HG03571 (cell line): ENCODE data around the gene BABAM1.

ENCODE experiments used
- ATAC-seq: cut with Tn5 transposase; IDR thresholded peaks from one replicate; pipeline ENCODE4 v1.9.1; 2021; ENCODE audit not compliant: unreplicated experiment

Gene BABAM1

DNA sequence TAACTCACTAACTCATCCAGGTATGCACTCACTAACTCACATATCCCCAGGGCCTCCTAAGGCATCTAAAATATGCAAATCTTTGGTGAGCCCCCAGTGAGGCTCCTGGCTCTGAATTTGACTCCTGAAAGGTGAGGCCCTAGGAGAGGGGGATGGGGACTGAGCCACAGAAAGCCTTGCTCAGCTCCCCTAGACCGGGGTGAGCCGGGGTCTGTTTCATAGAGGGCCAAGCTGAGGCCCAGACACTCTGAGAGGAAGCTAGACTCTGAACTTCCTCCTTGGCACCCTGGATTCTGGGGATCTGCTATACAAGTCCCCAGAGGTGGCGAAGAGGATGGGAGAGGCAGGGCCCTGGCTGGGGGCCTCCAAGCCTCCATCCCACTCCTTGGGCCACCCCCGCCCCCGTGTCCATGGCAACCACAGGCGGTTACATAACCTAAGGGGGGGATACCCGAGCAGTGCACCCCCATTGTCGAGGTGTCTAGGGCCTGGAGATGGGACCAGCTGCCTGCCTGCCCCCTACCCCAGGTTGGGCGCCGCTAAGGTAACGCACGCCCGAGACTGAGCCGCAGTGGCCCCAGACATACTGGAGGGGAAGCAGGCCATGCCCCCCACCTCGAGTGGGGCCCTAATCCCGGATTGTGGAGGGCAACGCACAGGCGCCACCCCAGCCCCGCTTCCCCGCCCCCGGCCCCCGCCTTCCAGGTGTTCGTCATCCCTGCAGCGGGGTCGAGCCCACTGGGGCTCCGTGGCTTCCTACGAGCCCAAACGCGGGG lies 35.3 kb downstream of the BABAM1 start:
- ATAC-seq: no peak

DNA sequence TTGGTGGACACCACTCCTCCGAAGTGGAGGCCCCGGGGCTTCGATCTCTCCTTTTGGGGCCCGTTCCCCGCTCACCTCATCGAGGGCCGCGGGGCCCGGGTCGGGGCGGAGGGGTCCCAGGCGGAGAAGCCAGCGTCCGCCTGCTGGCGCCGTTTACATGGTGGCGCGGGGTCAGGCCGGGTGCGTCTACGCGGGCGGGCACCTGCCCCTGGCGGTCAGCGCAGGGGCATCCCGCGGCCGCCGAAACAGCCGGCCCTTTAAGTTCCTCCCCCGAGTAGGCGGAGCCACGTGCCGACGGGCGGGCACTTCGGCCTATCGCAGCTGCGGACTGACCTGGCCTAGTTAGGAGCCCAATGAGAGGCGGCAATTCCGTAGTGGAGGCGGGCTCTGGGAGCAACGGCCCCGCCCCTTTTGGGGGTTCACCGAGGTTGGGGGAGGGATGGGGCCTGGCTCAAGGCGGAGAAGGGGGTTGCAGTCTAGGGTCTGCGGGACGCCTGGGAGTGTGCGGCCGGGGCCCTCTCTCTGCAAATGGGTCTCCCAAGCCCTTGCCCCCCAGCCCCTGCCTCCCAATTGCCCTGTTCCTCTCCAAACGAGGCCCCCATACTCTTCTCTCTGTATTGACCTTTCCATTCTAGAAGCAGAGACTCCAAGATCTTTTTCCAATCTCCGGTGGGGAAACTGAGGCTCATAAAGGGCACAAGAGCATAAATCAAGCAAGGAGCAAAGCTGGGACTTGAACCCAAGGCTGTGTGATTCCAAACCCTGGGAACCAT lies 36.1 kb downstream of the BABAM1 start, which contains the start of gene ABHD8:
TSS of gene ABHD8 (minus strand) at position 259 of the 773 bp plus-strand sequence. CDS start 1,809 bp downstream, outside the sequence.
- peak; percentile 36 for ATAC-seq

DNA sequence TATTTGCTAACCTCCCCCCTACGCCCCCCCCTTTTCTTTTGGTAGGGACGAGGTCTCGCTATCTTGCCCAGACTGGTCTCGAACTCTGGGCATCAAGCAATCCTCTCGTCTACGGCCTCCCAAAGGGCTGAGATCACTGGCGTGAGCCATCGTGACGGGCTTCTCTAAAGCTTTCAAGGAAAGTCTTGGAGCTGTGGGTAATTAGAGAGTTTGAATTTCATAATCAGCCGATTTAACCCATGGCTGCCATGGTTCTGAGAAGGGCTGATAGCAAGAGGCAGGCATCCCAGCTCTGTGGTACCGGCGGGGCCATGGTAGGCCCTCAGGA lies 36.7 kb downstream of the BABAM1 start:
- no peak for ATAC-seq

DNA sequence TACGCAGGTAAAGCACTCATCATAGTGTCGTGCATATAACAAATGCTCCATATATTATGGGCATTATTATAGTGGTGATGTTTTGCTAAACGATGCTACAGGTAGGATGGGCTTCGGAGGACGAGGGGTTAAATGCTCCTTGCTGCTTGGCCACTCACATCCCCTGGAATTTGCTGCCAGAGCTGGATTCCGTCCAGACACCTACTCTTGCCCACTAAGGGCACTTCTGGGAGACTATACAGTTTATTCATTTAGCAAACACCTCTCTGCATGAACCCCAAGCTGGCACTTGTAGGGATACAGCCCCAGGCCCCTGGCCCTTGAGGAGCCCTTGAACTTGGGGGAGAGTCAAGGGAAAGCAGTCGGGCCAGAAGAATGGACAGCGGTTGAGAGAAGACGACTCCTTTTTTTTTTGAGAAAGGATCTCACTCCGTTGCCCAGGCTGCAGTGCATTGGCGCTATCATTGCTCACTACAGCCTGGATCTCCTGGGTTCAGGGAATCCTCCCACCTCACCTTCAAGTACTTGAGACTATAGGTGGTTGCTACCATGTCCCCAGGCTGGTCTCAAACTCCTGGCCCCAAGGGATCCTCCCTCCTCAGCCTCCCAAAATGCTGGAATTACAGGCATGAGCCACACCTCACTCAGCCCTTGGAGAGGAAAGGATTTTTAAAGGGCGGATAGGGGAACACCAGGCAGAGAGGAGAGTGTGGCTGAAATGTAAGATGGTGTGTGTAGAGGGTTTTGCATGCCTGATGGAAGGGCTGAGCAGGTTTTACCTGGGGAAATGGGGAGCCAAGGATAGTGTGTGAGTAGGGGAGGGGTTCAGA lies 37.4 kb downstream of the BABAM1 start:
- no peak for ATAC-seq

DNA sequence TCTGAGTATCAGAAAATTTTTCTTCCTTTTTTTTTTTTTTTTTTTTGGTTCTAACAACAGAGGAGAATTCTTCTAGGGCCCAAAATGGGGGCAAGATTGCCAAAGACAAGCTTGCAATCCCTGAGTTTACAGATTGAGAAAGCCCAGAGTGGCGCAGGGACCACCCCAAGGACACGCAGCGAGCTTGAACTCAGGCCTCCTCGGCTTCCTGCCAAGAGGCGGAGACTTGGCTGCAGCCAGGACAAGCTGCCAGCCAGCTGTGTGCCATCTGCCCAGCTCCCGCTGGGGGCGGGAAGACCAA lies 37.9 kb downstream of the BABAM1 start:
- no peak for ATAC-seq

DNA sequence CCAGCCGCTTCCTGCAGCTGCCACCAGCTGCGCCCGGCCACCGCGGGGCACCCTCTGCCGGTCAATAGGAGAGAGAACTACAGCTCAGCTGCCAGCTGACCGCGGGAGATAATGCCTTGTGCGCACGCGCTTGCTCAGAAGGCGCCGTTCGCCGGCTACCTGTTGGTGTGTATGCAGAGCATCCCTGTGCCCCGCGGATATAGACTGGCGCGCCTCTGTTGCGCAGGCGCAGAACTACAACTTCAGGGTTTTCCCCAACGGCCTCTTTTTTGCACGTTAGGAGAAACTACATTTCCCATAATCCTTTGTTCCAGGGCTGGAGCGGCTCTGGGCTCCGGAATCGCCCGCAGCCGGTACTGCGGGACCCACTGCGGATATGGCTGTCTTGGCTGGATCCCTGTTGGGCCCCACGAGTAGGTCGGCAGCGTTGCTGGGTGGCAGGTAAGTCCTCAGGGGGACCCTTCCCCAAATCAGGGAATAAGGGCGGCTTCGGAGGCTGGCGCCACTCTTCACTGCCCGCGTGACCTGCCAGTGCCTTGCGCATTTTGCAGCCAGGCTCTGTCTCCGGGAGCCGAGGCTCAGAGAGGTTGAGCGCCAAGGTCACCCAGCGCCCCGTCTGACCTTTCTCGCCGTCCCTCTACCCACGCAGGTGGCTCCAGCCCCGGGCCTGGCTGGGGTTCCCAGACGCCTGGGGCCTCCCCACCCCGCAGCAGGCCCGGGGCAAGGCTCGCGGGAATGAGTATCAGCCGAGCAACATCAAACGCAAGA lies 38.5 kb downstream of the BABAM1 start, which contains the start of gene MRPL34:
TSS of gene MRPL34 (plus strand) at position 356 of the 768 bp plus-strand sequence. CDS start at position 377, 21 bp downstream.
- peak; percentile 62 for ATAC-seq

DNA sequence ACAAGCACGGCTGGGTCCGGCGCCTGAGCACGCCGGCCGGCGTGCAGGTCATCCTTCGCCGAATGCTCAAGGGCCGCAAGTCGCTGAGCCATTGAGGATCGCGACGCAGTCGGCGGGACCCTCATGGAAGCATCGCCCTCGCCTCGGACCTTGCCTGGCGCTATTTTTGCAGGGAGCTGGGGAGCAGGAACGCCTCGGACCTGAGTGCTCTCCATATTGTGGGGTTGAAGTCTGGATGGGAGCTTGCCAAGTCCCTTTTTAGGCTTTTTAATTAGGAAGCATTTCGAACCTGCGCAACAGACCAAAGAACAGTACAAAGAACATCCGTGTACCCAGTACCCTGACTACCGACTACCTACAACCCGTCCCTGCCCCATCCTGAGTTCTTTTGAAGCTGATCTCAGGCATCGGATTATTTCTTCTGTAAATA lies 39.1 kb downstream of the BABAM1 start:
- ATAC-seq: no peak

- no peak for ATAC-seq
Observed at GRCh38 chr19:17307876-17308377, 40.7 kb downstream of the BABAM1 start.

GRCh38 chr19:17309198-17309964 lies 42.1 kb downstream of the BABAM1 start, which contains the start of gene DDA1:
DDA1 (plus strand) TSS chr19:17309563; CDS start chr19:17309655, 92 bp downstream.
- ATAC-seq: peak; percentile 48

GRCh38 chr19:17309965-17310461 lies 42.8 kb downstream of the BABAM1 start:
- no peak for ATAC-seq

DNA sequence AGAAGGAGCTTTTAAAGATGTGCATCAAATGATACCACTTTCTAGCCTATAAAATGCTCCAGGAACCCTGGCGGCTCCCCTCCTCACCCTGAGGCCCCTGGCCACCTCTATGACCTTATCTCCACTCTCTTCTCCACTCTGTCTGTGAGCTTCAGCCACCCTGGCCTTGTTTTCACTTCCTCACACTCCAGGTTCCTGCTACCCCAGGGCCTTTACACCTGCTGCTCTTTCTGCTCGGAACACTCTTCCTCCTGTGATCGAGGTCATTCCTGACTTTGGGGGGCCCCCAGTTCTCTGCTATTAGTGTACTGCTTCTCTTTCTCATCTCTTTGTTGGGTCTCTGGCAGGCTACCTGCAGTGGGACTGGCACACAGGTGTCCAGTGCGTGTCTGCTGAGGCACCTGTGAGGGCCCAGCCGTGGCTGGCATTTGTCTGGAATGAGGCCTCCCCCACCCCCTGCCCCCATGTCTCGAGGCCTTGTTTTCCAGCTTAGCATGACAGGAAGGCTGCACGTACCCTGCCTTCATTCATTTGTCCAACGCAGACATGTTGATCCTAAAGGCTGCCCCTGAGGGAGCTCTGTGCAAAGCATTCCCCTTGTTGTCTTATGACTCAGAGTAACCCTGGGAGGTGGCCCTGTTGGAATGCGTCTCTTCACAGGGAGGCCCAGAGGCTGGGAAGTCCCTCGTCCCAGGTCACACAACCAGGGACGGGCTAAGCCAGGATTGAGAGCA lies 44.4 kb downstream of the BABAM1 start:
- ATAC-seq: no peak

- ATAC-seq: no peak
Observed at GRCh38 chr19:17312189-17313113, 45.2 kb downstream of the BABAM1 start.

DNA sequence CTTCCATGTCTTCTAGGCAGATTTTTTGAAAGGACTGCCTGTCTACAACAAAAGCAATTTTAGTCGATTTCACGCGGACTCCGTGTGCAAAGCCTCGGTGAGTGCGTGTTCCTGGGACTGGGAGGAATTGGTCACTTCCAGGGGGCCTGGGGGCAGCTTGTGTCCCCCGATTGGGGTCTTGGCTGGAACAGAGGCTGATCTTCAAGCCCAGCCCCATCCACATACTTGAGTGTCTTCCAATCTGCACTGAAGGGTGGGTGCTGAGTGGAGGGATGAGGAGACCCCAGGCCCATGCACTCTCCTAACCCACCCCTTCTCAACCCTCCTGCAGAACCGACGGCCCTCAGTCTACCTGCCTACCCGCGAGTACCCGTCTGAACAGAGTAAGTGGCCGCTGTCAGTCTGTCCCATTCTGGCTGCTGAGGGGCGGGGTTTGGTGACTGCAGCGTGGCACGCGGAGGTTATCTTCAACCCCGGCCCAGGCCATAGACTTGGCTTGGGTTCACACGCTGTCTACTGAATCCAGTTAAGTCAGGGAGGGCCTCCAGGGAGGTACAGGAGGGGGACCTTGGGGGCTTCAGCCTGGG lies 46.9 kb downstream of the BABAM1 start:
- no peak for ATAC-seq

DNA sequence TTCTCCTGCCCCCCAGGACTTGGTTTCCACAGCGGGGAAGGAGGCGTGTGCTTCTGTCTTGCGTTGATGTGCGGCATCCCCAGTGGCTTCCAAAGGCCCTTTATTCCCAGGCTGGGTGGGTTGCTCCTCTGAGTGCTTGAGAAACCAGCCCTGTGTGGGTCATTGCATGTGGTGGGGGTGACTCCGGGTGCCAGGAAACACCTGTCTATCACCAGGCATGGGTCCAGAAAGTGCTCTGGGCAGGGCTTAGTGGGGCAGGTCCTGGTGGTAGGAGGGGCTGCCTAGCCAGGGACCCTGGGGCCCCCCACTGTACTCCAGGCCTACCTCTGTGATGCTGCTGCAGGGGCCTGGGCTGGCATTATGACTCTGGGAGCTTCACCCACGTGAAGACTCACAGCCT lies 51.7 kb downstream of the BABAM1 start:
- ATAC-seq: no peak

DNA sequence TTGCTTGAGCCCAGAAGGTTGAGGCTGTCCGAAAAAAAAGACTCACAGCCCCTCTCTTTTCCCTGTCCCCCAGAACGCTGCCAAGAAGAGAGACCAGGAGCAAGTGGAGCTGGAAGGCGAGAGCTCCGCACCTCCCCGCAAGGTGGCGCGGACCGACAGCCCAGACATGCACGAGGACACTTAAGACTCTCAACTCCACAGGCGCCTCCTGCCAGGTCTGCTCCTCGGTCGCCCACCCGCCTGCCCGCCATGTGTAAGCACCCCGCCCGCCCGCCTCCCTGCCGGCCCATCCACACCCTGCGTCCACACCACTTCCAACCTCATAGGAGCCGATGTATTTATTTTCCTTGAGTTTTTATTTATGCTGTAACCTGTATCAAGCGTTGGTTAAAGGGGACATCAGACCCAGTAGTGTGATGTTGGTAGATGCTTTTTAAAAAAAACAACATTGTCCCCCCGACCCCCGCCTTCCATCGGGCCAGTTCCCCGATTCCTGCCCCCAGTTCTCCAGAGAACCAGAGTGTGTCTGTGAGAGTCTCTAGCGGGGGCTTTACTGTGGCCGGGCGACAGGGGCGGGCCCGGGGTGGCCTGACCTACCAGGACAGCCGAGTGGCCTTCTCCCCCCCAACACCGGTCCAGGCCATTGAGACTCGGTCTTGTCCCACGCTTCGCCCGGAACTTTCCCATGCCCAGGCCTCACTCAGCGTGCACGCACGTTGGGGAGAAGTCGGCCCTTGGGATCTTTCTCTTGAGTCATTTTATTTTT lies 52.4 kb downstream of the BABAM1 start:
- ATAC-seq: no peak

- no peak for ATAC-seq
Observed at GRCh38 chr19:17320435-17320834, 53.2 kb downstream of the BABAM1 start.
